ENCODE results near the gene MTFMT.

- no peak for TF ChIP-seq CTCF (conservative IDR thresholded peaks at IDR 0.05; ENCODE audit: low read length)
- no peak for TF ChIP-seq EZH2phosphoT487 (IDR thresholded peaks at IDR 0.05; ENCODE audit: borderline replicate concordance)
Observed at GRCh38 chr15:65021488-65021887, 8.0 kb downstream of the MTFMT start.
